Coronary artery (tissue), 2 donors: ENCODE data around the gene FLT1.

Experiments
- DNase-seq: peaks from one replicate; pipeline ENCODE4 v3.0.0-alpha.2; 2017; ENCODE audit warnings: low spot score
- H3K27ac ChIP-seq, 2 donors: fragments of 200-600 bp; sonication (generic); one replicate each; pipeline ENCODE4 v1.5.1; 2016 to 2019
- H3K4me3 ChIP-seq: fragments of 200-600 bp; sonication (generic); 2 replicates; pipeline ENCODE4 v1.5.1; 2016; ENCODE audit warnings: mild to moderate bottlenecking, moderate library complexity
- TF ChIP-seq, protein P1 (sequence below): fragments of 200-600 bp; sonication (generic); IDR thresholded peaks from one replicate; pipeline ENCODE4 v1.5.1; 2019; ENCODE audit warnings: antibody characterized with exemption

FLT1 gene

DNA sequence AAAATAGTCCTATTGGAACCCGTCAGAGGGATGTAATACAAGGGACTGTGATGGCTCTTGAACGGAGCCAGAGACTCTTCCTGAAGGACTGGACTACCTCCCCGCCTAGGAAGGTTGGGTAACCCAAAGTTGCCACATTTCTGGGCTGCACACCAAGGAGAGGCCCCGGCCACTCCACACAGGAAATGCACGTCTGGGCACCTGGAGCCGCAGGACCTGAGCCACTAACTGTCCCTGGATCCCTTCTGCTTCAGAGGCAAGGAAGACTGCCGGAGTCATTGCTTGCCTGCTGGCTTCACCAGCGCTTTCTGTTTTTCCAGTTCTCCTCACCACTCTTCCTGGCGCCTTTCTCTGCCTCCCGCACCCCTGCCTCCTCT is 1.2 kb upstream of the FLT1 start:
- no peak overlapping the region for H3K4me3 ChIP-seq
- no peak for DNase-seq
- TF ChIP-seq, protein P1, sequence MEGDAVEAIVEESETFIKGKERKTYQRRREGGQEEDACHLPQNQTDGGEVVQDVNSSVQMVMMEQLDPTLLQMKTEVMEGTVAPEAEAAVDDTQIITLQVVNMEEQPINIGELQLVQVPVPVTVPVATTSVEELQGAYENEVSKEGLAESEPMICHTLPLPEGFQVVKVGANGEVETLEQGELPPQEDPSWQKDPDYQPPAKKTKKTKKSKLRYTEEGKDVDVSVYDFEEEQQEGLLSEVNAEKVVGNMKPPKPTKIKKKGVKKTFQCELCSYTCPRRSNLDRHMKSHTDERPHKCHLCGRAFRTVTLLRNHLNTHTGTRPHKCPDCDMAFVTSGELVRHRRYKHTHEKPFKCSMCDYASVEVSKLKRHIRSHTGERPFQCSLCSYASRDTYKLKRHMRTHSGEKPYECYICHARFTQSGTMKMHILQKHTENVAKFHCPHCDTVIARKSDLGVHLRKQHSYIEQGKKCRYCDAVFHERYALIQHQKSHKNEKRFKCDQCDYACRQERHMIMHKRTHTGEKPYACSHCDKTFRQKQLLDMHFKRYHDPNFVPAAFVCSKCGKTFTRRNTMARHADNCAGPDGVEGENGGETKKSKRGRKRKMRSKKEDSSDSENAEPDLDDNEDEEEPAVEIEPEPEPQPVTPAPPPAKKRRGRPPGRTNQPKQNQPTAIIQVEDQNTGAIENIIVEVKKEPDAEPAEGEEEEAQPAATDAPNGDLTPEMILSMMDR: no peak
- no peak overlapping the region for H3K27ac ChIP-seq

DNA sequence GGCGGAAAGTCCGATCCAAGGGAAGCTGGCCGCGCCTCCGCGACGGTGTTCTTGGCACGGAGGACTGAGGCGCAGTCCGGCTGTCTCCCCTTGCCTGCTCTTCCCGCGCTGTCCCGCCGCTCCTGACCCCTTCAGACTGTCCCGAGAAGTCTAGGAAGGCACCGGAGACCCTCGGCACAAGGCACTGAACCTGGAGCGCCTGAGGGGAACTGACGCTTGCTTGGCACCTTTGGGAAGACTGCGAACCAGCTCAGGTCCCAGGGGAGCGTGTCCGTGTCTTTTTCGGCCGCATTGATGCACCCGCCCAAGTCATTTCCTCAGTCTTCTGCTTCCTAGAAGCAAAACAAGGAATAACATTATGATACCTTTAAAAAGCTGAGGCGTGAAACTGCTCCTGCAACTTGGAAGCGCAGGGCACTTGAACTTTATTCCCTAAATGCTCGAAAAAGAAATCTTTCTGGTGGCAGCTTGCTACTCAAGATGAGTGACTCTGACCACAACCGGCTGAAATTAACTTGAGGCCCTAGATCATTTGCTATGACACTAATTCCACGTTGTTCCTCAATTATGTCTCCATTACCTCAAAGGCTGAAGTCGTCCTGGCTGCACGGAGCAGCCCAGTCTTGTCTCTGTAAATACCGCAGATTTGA is 735 bp upstream of the FLT1 start:
- DNase-seq: no peak
- Histone ChIP-seq H3K27ac (peak overlapping the region in 1 of 2 donors; percentile 68), H3K4me3 (peak overlapping the region; percentile 76)
- TF ChIP-seq, protein P1: no peak

DNA sequence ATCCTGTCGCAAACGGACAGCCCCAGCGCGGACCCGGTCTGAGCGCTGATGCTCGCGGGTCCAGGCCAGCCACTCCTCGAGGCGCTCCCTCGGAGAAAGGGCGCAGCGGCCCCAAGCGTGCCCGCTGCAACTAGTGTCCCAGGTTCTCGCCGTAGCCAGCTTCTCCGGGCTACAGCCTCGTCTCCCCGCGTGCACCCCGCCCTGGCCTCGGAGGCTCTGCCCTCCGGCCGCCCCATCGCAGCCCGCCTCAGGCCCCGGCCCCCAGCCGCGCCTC is 487 bp downstream of the FLT1 start:
- Histone ChIP-seq H3K27ac (peak overlapping the region in 1 of 2 donors; percentile 68), H3K4me3 (peak overlapping the region; percentile 76)
- TF ChIP-seq, protein P1: no peak
- DNase-seq: no peak

DNA sequence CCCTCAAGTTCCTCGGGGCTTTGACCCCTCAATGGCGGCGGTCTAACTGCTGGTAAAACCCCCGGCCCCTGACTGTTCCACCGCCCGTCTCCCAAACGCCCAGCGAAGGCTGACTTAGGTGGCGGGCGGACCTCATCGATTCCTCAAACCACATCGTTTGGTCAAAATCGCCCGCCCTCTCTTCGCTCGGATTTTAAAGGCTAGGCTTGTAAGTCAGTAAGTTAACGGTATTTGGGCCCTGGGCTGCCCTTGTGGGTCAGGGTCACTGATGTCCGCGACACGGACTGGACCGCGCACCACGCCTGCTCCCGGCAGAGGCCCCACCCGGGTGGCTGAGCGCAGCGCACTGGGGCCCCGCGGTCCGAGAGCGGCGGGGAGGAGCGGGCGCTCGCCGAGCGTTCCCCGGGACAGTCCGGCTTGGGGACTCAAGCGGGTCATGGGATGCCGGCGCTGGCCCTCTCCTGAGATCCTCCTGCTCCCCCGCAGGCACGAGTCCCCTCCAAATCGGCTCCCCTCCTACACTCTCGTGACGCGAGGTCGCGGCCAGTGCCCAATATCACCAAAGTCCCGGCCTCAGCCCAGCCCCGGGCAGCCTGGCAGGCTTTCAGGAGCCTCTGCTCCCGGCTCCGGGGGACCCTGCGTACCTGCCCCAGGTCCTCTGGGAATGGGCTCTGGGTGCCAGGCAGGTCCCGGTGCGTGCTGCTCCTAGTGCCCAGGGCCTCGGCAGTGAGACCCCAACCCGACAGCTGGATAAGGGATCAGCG is 1.0 kb downstream of the FLT1 start:
- Histone ChIP-seq H3K27ac (peak overlapping the region in 1 of 2 donors; percentile 68), H3K4me3 (peak overlapping the region; percentile 76)
- TF ChIP-seq, protein P1: no peak
- DNase-seq: no peak

GRCh38 chr13:28492569-28493367 is 2.2 kb downstream of the FLT1 start:
- Histone ChIP-seq H3K4me3 (no peak overlapping the region), H3K27ac (no peak overlapping the region)
- no peak for DNase-seq
- TF ChIP-seq, protein P1: no peak

GRCh38 chr13:28490061-28490460 is 4.9 kb downstream of the FLT1 start:
- DNase-seq: no peak
- TF ChIP-seq, protein P1: no peak
- Histone ChIP-seq H3K4me3 (no peak overlapping the region), H3K27ac (no peak overlapping the region)
